Mesothelial cell of epicardium (in vitro differentiated cells): ENCODE data around the gene FAM193B. TPM values are rescaled to one million over a fixed set of nuclear protein-coding genes. Genes with fewer than 3 reads are reported as not detected.
"Not testable (repeated sequence)": the region's sequence is repeated elsewhere in the genome, so short reads cannot be mapped to it uniquely, and the experiment has no call there.

Experiments
- DNase-seq, 2 experiments: peaks; one replicate each; pipeline ENCODE4 v3.0.0; 2021; ENCODE audit warnings: low spot score in 2 of 2; ENCODE audit not compliant: unreplicated experiment in 2 of 2
- H3K27ac Mint-ChIP-seq: 2 replicates; pipeline ENCODE4 v1.8.0; 2021; ENCODE audit warnings: mixed read lengths
- H3K27me3 Mint-ChIP-seq: 2 replicates; pipeline ENCODE4 v1.8.0; 2021; ENCODE audit warnings: low read depth, mixed read lengths
- H3K36me3 Mint-ChIP-seq: 2 replicates; pipeline ENCODE4 v1.8.0; 2021; ENCODE audit warnings: mixed read lengths
- H3K4me1 Mint-ChIP-seq: 2 replicates; pipeline ENCODE4 v1.8.0; 2021; ENCODE audit warnings: mixed read lengths
- H3K4me3 Mint-ChIP-seq: 2 replicates; pipeline ENCODE4 v1.8.0; 2021; ENCODE audit warnings: mild to moderate bottlenecking, moderate library complexity, mixed read lengths
- H3K9me3 Mint-ChIP-seq: 2 replicates; pipeline ENCODE4 v1.8.0; 2021; ENCODE audit warnings: mixed read lengths
- total RNA-seq: library from RNA; stranded (reverse); gene quantifications from 3 replicates; pipeline ENCODE4 v1.2.1, GENCODE V29; 2021
- TF ChIP-seq, protein P1 (sequence below): fragments of 200-600 bp; sonication (generic); IDR thresholded peaks from one replicate; pipeline ENCODE4 v1.5.0; 2021; ENCODE audit warnings: antibody characterized with exemption; ENCODE audit not compliant: unreplicated experiment

Gene FAM193B
- total RNA-seq, 1 donor from 2014 or later, result 128 TPM

DNA sequence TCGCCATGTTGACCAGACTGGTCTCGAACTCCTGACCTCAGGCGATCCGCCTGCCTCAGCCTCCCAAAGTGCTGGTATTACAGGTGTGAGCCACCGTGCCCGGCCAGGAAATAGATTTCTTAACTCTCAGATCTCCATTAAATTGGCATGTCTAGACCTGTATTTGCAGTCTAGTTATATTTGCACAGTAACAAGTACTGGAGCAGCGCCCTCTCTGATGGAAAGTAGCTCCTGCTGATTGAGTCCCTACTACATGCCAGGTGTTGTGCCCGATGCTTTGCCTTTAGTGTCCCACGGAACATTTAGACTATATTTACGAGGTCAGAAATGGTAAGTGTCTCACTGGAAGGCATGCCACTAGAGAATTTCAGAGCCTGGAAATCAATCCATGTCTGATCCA, 21.8 kb upstream of the FAM193B start:
- Mint-ChIP-seq H3K36me3 (no peaks in the 10 kb centered on the region), H3K27ac (no peak overlapping the region), H3K4me1 (no peaks in the 10 kb centered on the region), H3K4me3 (no peak overlapping the region), H3K9me3 (no peaks in the 10 kb centered on the region), H3K27me3 (peaks cover 13% of the 10 kb centered on the region)
- TF ChIP-seq, protein P1, sequence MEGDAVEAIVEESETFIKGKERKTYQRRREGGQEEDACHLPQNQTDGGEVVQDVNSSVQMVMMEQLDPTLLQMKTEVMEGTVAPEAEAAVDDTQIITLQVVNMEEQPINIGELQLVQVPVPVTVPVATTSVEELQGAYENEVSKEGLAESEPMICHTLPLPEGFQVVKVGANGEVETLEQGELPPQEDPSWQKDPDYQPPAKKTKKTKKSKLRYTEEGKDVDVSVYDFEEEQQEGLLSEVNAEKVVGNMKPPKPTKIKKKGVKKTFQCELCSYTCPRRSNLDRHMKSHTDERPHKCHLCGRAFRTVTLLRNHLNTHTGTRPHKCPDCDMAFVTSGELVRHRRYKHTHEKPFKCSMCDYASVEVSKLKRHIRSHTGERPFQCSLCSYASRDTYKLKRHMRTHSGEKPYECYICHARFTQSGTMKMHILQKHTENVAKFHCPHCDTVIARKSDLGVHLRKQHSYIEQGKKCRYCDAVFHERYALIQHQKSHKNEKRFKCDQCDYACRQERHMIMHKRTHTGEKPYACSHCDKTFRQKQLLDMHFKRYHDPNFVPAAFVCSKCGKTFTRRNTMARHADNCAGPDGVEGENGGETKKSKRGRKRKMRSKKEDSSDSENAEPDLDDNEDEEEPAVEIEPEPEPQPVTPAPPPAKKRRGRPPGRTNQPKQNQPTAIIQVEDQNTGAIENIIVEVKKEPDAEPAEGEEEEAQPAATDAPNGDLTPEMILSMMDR, result no peak
- DNase-seq, result no peak

DNA sequence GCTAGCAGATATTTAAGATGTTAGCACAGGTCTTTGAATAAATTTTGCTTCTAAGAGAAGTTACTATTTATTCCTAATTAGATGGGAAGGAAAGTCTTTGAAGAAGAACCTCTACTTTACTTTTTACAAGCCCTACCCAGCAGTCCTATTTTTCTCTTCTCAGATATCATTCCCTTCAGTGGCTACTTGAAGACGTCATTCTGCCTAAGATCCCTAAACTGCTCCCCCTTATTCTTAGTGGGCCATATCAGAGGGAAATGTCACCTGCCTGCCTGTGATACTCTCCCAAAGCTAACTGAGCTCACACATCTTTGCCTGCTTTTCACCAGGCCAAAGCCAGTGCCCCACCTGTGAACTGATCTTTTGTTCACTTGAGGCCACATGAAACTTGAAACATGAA, 21.1 kb upstream of the FAM193B start:
- Mint-ChIP-seq H3K9me3 (no peaks in the 10 kb centered on the region), H3K4me3 (no peak overlapping the region), H3K4me1 (no peaks in the 10 kb centered on the region), H3K36me3 (no peaks in the 10 kb centered on the region), H3K27me3 (peaks cover 13% of the 10 kb centered on the region), H3K27ac (no peak overlapping the region)
- DNase-seq, result no peak
- TF ChIP-seq, protein P1, result no peak

DNA sequence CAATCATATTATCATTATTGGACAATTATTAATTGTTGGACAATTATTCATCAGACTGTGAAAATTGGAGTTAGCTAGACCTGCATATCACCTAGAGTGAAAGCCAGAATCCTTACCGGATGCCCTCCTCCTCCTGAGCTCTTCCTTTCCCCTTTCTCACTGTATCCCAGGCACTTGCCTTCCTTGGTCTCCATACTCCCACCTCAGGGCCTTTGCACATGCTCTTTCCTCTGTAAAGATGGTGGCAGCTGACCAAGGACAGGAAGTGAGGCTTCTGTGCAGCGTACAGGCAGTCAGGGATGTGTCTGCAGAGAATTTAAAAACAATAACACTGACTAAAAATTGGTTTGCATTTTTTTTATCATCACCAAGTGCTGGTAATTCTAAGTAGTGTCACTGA, 15.5 kb upstream of the FAM193B start:
- peaks cover 27% of the 10 kb centered on the region for H3K27me3 Mint-ChIP-seq

DNA sequence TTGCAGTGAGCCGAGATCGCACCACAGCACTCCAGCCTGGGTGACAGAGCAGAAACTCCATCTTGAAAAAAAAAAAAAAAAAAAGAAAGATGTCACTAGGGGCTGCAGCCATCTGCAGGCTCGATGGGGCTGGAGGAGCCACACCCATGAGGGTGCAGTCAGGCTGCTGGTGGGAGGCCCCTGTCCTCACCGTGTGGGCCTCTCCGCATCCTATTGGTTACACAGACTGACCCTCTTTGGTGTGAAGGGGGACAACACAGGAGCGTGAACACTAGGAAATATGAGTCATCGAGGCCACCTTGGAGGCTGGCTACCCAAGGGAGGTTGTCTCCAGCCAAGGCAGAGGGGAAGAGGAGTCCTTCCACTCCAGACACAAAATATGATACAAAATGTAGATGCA, 14.0 kb upstream of the FAM193B start:
- Mint-ChIP-seq H3K4me1 (no peaks in the 10 kb centered on the region), H3K9me3 (no peaks in the 10 kb centered on the region), H3K27me3 (peaks cover 21% of the 10 kb centered on the region), H3K36me3 (no peaks in the 10 kb centered on the region), H3K27ac (no peak overlapping the region), H3K4me3 (no peak overlapping the region)
- TF ChIP-seq, protein P1, result no peak
- DNase-seq, result no peak

More for the DNA sequence above, 15.5 kb upstream of the FAM193B start:
- TF ChIP-seq, protein P1, result no peak
- Mint-ChIP-seq H3K4me3 (no peak overlapping the region), H3K27ac (no peak overlapping the region), H3K4me1 (no peaks in the 10 kb centered on the region), H3K9me3 (no peaks in the 10 kb centered on the region), H3K36me3 (no peaks in the 10 kb centered on the region)
- DNase-seq, result no peak

DNA sequence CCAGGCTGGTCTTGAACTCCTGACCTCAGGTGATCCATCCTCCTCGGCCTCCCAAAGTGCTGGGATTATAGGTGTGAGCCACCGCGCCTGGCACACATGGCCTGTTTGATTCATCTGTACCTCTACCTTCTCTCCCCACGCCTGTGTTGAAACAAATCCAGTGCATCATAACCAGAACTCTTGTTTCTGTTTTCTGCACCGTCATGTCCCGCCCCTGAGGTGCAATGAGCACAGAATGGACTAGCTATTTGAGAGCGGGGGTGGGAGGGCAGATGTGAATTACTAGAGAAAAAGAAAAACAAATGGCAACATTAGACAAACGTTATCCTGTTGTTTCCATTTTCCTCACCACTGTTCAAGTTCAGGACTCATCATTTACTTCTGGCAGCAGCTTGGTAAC, 10.7 kb upstream of the FAM193B start:
- Mint-ChIP-seq H3K27me3 (peaks cover 20% of the 10 kb centered on the region), H3K4me1 (no peaks in the 10 kb centered on the region), H3K27ac (no peak overlapping the region), H3K9me3 (peaks cover 11% of the 10 kb centered on the region), H3K4me3 (no peak overlapping the region), H3K36me3 (no peaks in the 10 kb centered on the region)
- TF ChIP-seq, protein P1, result no peak
- DNase-seq, result no peak

DNA sequence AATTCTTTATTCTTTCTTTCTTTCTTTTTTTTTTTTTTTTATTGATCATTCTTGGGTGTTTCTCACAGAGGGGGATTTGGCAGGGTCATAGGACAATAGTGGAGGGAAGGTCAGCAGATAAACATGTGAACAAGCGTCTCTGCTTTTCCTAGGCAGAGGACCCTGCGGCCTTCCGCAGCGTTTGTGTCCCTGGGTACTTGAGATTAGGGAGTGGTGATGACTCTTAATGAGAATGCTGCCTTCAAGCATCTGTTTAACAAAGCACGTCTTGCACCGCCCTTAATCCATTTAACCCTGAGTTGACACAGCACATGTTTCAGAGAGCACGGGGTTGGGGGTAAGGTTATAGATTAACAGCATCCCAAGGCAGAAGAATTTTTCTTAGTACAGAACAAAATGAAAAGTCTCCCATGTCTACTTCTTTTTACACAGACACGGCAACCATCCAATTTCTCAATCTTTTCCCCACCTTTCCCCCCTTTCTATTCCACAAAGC, 5.1 kb upstream of the FAM193B start:
- not testable (repeated sequence) for H3K36me3 Mint-ChIP-seq, H3K4me1 Mint-ChIP-seq, H3K27me3 Mint-ChIP-seq, H3K4me3 Mint-ChIP-seq, H3K27ac Mint-ChIP-seq, DNase-seq
- peaks cover 11% of the 10 kb centered on the region for H3K9me3 Mint-ChIP-seq
